ENCODE measurements around the gene ATP2B1. TPM values are rescaled to one million over a fixed set of nuclear protein-coding genes. Genes with fewer than 3 reads are reported as not detected.

The ATP2B1 gene
- total and polyA plus RNA-seq, 2 donors (not counting 3 experiments of a cell fraction or from before 2014, with no cell fraction given), result 6.4 to 28.0 TPM

DNA sequence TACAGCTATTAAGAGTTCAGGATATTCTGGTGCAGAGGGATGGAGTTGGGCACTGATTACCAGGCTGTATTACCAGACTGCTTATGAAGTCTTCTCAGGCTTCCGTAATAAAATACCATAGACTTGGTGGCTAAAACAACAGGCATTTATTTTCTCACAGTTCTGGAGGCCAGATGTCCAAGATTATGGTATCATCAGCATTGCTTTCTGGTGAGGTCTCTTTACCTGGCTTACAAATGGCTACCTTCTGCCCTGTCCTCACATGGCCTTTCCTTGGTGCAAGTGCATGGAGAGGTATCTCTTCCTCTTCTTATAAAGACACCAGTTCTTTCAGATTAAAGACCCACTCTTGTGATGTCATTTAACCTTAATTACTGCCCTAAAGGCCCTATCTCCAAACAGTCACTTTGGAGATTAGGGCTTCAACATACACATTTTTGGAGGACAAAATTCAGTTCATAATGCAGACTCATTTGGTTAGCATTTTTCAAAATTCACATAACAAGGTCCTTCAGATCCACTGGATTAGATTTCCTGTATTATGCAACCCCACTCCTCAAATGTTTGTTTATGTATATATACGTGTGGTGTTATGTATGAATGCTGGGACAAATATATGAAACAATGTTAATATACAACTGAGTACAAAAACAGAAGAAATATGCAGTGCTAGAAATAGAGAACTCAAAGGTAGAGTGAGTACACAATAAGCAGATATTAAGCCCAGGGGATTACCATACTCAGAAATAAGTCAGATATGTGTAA lies 9.3 kb upstream of the ATP2B1 start:
- no peaks in the 10 kb centered on the region for H3K9me3 ChIP-seq (replicated peaks; ENCODE audit: control insufficient read depth, insufficient read depth, low read length)
- H3K4me3 ChIP-seq (replicated peaks in 1 of 3; ENCODE audit: insufficient read depth in 1 of 3, low read depth in 1 of 3, low read length in 3 of 3), result no peak overlapping the region
- TF ChIP-seq JUN (IDR thresholded peaks at IDR 0.05; ENCODE audit: borderline replicate concordance, insufficient read depth, insufficient read length, low read depth) (no peak), MYC (IDR thresholded peaks at IDR 0.05; ENCODE audit: low read depth, low read length) (no peak), EZH2 (IDR thresholded peaks at IDR 0.05; ENCODE audit: borderline replicate concordance, low read depth, low read length, severe bottlenecking) (no peak), POLR2AphosphoS5 (IDR thresholded peaks at IDR 0.05; ENCODE audit: insufficient read depth, low read depth, low read length) (no peak), FOS (IDR thresholded peaks at IDR 0.05; ENCODE audit: borderline replicate concordance, insufficient read depth, low read length) (no peak), POLR2A (IDR thresholded peaks at IDR 0.05; ENCODE audit: low read depth, low read length) (no peak), GATA2 (IDR thresholded peaks at IDR 0.05; ENCODE audit: insufficient read depth, insufficient read length, low read depth, low read length) (no peak)
- TF ChIP-seq, protein P1, sequence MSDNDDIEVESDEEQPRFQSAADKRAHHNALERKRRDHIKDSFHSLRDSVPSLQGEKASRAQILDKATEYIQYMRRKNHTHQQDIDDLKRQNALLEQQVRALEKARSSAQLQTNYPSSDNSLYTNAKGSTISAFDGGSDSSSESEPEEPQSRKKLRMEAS (IDR thresholded peaks at IDR 0.05; ENCODE audit: insufficient read depth, insufficient read length), result no peak
- TF ChIP-seq, protein P2, sequence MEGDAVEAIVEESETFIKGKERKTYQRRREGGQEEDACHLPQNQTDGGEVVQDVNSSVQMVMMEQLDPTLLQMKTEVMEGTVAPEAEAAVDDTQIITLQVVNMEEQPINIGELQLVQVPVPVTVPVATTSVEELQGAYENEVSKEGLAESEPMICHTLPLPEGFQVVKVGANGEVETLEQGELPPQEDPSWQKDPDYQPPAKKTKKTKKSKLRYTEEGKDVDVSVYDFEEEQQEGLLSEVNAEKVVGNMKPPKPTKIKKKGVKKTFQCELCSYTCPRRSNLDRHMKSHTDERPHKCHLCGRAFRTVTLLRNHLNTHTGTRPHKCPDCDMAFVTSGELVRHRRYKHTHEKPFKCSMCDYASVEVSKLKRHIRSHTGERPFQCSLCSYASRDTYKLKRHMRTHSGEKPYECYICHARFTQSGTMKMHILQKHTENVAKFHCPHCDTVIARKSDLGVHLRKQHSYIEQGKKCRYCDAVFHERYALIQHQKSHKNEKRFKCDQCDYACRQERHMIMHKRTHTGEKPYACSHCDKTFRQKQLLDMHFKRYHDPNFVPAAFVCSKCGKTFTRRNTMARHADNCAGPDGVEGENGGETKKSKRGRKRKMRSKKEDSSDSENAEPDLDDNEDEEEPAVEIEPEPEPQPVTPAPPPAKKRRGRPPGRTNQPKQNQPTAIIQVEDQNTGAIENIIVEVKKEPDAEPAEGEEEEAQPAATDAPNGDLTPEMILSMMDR (IDR thresholded peaks at IDR 0.05; ENCODE audit: extremely low read depth in 1 of 2, insufficient read depth in 1 of 2, low read depth in 1 of 2, low read length in 2 of 2), result no peak
- H3K4me1 ChIP-seq (ENCODE audit: control insufficient read depth, extremely low read depth, insufficient read depth, low read length), result no peaks in the 10 kb centered on the region
- no peak for DNase-seq (ENCODE audit: low read depth, low spot score)
- H3K9me1 ChIP-seq (replicated peaks; ENCODE audit: control insufficient read depth, extremely low read depth, insufficient read depth, low read length), result no peaks in the 10 kb centered on the region
- H4K20me1 ChIP-seq (replicated peaks; ENCODE audit: control insufficient read depth, extremely low read depth, insufficient read depth, low read length), result no peaks in the 10 kb centered on the region
- intact Hi-C loops (cut with micrococcal nuclease) (no loop called here), dilution Hi-C loops (cut with MboI; ENCODE audit: extremely low pct_ligation_motif_present, low sequenced_read_pairs) (no loop called here)
- no peak overlapping the region for H2AFZ ChIP-seq (ENCODE audit: low read depth, low read length)
- no peaks in the 10 kb centered on the region for H3K36me3 ChIP-seq (ENCODE audit: control insufficient read depth in 2 of 2, extremely low read depth in 1 of 2, insufficient read depth in 2 of 2, low read length in 2 of 2)
- POLR2A ChIA-PET, result no interaction called here
- H3K9ac ChIP-seq (replicated peaks; ENCODE audit: extremely low read depth, insufficient read depth, low read length), result no peak overlapping the region
- no TSS peak for BruUV-seq (replicated peaks)
- H3K27me3 ChIP-seq (ENCODE audit: control insufficient read depth in 2 of 2, insufficient read depth in 2 of 2, low read length in 2 of 2), result no peaks in the 10 kb centered on the region
- H3K27ac ChIP-seq (ENCODE audit: insufficient read depth, low read depth, low read length), result no peak overlapping the region
- no peaks in the 10 kb centered on the region for H3K79me2 ChIP-seq (ENCODE audit: control insufficient read depth, insufficient read depth, low read length)
- H3K4me2 ChIP-seq (ENCODE audit: insufficient read depth, low read length), result no peak overlapping the region
- CTCF ChIA-PET, result no interaction called here
- no peak for FAIRE-seq

Data from endothelial cell of umbilical vein (primary cell).